ENCODE data around the gene CIT.
A peak's percentile ranks its signal among the peaks of the same experiment; 100 is the strongest.

Gene CIT

GRCh38 chr12:119859241-119859640 lies 17.9 kb downstream of the CIT start:
- DNase-seq (ENCODE audit: low spot score) = no peak

DNA sequence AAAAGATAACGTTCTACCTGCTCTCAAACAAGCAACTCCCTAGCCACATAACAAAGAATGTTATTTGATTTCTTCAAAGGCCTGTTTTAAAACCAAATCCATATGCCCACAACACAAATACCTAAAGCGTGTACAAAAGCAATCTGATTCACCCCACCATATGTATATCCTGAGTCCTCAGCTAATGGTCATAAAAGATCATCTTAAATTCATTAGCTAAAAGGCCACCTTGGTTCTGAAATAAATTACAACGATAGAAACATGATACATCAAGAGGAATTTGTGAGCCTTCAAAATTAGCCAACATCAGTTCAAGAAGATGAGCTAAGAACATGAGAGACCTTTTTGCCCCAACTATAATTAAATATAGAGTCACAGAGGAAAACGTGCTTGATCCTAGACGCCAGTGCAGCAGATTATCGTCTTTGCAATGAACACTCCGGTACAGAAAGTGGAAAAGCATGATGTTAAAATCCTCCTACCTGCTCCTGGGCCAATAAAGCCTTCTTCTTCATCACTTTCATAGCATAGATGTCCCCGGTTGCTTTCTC lies 20.0 kb downstream of the CIT start:
- no peak for DNase-seq (ENCODE audit: low spot score)

DNA sequence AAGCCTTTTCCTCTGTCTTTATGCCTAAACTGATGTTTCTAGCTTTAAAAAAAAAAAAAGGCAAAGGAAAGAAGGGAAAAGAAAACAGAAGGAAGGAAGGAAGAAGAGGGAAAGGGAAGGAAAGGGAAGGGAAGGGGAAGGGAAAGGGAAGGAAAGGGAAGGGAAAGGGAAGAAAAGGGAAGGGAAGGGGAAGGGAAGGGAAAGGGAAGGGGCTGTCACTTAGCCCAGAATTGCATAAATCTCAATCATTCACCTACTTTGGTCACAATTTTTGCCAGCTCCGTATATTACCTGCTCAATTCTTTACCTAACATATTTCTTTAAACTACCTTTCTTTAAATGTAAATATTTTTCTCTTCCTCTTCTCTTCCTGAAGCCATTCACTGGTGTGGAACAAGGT lies 26.8 kb downstream of the CIT start:
- DNase-seq (ENCODE audit: low spot score) = no peak

DNA sequence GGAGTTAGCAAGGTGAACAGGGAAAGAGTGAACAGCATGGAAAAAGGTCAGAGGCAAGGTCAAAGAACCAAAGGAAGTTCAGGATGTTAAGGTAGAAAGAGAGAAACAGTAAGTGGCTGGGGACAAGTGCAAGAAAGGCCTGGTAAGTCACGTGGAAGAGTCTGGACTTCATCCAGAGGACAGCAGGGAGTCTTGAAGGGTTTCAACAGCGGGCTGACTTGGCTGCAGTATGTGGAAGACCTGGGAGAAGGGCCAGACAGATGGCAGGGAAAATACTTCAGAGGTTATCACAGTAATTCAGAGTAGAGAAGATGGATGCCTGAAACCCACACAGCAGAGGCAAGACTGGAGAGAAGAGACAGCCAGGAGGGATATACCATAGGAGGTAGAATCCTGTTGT lies 34.0 kb downstream of the CIT start:
- DNase-seq (ENCODE audit: low spot score) = no peak

- no peak for DNase-seq (ENCODE audit: low spot score)
Observed at GRCh38 chr12:119842380-119842779, 34.7 kb downstream of the CIT start.

- DNase-seq (ENCODE audit: low spot score) = no peak
Observed at GRCh38 chr12:119841433-119842210, 35.5 kb downstream of the CIT start.

- no peak for DNase-seq (ENCODE audit: low spot score)
Observed at GRCh38 chr12:119840582-119840981, 36.5 kb downstream of the CIT start.

GRCh38 chr12:119840168-119840567 lies 37.0 kb downstream of the CIT start:
- DNase-seq (ENCODE audit: low spot score) = no peak

DNA sequence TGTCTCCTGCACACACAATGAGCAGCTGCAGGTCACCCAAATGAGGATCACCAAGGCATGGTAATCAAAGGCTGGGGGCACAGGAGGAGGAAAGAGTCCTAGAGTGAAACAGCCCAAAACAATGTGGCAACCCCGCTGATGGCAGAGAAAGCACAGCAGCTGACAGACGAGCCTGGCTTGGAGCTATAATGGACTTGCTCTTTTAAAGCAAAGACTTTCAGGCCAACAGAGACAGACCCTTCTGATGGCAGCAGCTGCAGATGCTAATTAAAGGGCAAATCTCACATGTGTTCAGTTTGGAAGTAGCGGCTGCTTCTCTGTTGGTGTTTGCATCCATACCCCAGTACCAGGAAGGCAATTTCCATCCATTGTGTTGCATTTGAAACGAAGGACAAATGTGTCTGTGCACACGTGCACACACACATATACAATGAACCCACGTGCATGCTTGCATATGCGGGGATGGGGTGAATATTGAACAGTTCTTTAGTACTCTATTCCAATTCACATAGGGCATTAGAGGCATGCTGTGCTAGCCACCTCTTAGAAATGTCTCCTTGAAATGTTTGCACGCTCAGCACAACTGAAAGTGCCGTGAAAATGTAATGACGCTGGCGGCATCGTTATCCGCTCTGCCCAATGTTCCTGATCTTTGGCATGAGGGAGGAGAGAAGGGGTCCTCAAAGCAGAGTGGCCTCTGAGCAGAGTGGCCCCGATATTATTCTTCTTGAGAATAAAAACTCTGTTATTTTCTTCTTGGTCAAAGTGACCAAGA lies 38.1 kb downstream of the CIT start:
- DNase-seq (ENCODE audit: low spot score) = no peak

- no peak for DNase-seq (ENCODE audit: low spot score)
Observed at GRCh38 chr12:119836781-119837180, 40.3 kb downstream of the CIT start.

DNA sequence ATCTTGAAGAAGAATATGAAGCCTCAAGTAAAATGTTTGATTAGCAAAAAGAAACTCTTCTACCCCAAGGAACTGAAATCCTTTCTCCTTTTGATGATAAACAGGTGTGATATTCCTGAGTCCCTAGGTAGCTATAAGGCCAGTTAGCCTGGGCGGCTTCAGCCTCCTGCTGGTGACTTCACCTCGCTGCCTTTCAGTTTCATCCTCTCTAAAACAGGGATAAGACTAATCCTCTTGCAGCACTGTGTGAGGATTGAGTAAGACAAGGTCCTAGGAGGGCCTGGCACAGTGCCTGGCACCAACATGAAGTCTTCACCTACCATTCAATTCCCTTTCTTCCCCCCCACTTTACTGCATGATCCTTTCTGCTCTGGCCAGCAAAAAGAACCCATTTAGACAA lies 42.1 kb downstream of the CIT start:
- peak; percentile 11 for DNase-seq (ENCODE audit: low spot score)

DNA sequence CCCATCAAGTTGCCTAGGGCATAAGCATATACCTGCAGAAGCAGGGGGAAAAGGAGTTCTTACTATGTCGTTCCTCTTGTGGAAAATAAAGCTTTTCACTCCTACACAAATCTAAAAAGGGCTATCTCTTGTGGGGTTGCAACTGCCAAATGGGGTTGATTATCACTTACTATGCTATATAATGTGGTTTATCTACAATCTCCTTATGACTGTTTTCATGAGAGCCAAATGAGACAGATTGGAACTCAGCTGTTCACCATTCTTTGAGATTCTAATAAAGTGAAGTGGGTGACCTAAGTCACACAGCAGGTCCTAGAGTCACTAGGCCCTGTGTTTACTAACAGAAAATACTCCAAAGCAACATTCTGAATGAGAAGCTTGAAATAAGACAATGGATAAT lies 47.7 kb downstream of the CIT start:
- no peak for DNase-seq (ENCODE audit: low spot score)

DNA sequence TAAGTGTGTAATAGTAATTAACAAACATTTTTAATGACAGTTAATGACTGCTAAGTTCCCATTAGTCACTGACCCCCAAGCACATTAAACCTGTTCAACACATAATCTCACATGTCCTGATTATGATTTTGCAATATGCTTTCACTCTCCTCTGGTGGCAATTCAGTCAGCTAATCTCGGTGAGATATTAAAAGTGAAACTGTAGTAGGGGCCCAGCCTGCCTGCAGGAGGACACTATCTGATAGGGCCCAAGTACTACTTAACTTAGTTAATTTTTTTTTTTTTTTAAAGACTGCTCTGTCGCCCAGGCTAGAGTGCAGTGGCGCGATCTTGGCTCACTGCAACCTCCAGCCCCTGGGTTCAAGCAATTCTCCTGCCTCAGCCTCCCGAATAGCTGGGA lies 48.8 kb downstream of the CIT start:
- no peak for DNase-seq (ENCODE audit: low spot score)

DNA sequence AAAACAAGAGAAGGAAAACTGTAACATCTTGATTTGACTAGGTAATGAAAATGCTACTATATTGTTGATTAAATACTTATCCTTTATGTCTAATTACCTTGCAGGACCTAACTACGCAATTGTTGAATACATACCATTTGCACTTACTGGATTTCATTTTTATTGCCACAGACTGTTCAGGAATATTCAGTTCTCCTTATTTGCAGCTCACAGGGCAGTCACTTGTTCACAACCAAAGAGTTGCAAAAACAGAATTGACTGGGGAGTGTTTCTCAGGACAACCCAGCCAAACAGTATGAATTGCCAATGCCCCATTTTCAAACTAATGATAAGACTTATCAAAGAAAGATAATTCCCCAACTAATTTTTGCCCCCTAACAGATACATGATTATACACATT lies 49.4 kb downstream of the CIT start:
- DNase-seq (ENCODE audit: low spot score) = no peak

DNA sequence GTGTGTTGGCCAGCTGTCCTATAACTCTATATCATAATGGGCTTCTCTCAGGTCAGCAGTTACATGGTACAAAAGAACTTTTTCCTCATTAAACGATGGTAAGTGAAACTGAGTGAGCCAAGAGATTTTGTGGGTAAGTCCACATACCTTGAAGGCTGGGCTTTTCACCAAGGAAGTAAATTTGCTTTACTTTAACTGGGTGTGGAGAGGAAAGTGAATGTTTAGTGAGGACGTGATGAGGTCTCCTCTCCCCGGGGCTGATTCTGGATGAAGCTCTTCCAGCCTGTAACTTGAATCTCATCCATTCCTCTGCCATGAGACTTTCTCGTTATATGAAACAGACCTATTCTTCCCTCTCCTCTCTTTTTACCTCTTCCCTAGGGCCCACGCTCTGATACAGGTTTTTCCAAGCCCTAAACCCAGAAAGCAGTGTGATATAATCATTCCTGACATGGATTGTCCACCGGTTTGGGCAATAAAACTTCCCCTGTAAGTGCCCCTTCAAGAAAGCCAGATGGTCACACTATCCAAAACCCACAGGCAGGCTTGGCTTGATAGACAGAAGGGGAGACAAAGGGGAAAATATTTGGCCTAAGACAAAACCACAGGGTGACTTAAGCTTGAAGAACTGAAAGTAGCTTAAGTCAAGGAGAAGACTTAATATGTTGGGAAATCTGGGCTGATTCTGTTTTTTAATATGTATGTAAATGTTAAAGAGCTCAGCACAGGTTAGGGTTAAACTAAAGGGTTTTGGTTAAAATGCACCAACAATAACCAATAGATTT lies 50.3 kb downstream of the CIT start:
- no peak for DNase-seq (ENCODE audit: low spot score)

DNA sequence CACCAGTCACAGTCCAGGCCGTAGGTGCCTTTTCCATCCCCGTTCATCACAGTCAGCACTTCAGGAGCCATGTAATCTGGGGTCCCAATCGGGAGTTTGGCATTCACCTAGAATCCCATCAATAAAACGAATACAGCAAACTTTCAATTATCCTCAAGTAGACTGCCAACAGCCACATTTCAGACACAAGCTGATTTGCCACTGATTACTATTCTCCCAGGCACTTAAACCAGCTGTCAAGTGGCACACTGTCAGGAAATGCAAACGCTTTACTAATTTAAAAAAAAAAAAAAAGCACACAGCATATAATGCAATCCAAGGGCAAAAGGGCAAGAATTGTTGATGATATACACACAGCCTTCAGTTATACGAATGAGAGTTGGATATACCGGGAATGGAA lies 51.9 kb downstream of the CIT start:
- no peak for DNase-seq (ENCODE audit: low spot score)

DNA sequence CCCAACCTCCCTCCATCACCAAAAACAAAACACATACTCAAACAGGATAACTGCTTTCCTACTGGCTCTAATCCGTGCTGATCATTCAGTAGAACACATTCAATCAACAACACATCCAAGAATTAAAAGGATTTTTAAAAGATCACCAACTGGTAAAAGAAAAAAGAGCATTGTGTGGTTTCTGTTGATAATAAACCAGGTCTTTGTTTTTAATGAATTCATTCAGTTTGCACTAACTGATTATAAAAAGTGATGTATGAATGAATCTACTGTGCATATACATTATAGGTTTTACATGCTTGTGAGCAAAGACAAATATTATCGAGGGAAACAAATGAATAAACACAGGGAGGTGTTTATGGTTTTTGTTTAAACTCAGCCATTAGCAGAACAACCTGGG lies 55.1 kb downstream of the CIT start:
- no peak for DNase-seq (ENCODE audit: low spot score)

- DNase-seq (ENCODE audit: low spot score) = no peak
Observed at GRCh38 chr12:119819322-119819721, 57.8 kb downstream of the CIT start.

DNA sequence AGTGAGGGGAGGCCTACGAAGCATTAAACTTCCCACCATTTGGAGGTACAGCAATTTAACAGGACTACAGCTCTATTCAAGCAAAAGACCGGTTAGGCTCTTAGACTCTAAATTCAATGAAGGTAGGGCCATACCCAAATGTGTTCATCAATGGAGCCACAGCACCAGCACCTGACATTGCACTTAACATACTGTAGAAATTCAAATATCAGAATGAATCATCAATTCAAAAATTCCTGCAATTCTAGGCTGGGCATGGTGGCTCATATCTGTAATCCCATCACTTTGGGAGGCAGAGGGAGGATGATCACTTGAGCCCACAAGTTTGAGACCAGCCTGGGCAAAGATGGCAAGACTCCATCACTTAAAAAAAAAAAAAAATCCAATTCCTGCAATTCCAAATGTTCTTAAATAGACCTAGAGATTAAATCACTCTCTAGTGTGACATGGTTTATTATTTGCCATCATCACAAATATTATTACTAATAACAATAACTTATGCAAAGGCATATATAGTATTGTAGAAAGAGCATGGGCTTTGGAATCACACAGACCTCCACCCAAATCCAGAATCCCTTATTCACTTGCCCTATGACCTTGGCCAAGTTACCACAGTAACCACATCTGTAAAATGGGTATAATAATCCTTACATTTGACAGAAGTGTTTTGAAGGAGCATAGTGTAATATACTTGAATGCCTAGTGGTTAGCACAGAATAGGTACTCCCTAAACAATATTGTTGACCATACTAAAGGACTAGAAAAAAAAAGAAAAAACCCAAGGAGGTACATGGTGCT lies 59.4 kb downstream of the CIT start:
- DNase-seq (ENCODE audit: low spot score) = no peak

DNA sequence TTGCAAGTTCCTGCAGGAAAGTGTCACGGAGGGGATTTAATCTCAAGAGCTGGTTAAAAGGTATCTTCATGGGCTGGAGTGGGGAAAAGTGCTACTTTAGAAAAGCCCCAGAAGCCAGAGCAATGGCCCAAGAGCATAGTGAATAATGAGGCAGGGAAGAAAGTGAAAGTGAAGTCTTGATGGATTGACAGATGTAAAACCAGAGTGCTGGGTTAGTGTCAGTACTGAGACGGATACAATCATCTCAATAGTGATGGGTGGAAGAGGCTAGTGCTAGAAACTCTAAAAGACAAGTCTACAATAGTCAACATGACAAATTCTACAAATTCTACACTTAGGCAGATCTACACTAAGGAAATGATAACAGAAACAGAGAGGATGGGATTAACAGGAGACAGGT lies 68.1 kb downstream of the CIT start:
- DNase-seq (ENCODE audit: low spot score) = no peak

GRCh38 chr12:119808441-119808840 lies 68.7 kb downstream of the CIT start:
- DNase-seq (ENCODE audit: low spot score) = no peak

- no peak for DNase-seq (ENCODE audit: low spot score)
Observed at GRCh38 chr12:119807380-119807779, 69.7 kb downstream of the CIT start.
